ENCODE measurements around the gene B3GALT6.

DNA sequence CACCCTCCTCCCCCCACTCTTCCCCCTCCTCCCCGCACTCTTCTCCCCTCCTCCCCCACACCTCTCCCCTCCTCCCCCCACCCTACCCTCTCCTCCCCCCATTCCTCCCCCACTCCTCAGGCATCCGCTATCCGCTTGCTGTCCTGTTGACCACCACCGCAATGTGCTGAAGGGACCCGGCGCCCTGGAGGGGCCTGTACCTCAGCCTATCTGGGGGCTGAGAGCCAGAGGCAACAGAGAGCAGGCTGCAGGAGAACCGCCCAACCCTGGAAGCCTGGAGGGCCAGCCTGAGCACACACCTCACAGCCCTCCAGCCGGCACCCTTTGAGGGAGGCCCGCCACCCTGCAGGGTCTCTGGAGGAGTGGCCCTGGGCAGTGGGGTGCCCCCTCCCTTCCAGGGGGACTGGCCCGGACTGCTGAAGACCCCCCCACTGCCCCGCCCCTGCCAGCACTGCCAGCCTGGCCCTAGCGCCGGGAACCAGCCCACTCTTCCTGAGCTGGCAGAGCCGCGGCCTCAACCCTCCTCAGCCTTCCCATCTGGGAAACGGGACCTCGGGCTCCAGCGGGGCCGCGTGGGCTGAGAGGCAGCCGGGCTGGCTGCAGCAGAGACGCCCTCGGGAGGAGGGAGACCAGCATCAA, 13.3 kb downstream of the B3GALT6 start:
- TF ChIP-seq USF2 (CRISPR knock-in tag; IDR thresholded peaks at IDR 0.05) (no peak), USF1 (CRISPR knock-in tag; IDR thresholded peaks at IDR 0.05) (no peak), CTCF (IDR thresholded peaks at IDR 0.05) (no peak), CDX4 (CRISPR knock-in tag; IDR thresholded peaks at IDR 0.05; ENCODE audit: borderline replicate concordance) (no peak), ZNF416 (CRISPR knock-in tag; IDR thresholded peaks at IDR 0.05) (no peak), MAX (CRISPR knock-in tag; IDR thresholded peaks at IDR 0.05) (no peak), JUN (CRISPR knock-in tag; IDR thresholded peaks at IDR 0.05) (no peak), E2F1 (CRISPR knock-in tag; IDR thresholded peaks at IDR 0.05) (no peak), ATF3 (CRISPR knock-in tag; conservative IDR thresholded peaks at IDR 0.05) (no peak), SP1 (CRISPR knock-in tag; conservative IDR thresholded peaks at IDR 0.05) (no peak), RELA (CRISPR knock-in tag; IDR thresholded peaks at IDR 0.05; ENCODE audit: borderline replicate concordance) (no peak)
- TF ChIP-seq, protein P1, sequence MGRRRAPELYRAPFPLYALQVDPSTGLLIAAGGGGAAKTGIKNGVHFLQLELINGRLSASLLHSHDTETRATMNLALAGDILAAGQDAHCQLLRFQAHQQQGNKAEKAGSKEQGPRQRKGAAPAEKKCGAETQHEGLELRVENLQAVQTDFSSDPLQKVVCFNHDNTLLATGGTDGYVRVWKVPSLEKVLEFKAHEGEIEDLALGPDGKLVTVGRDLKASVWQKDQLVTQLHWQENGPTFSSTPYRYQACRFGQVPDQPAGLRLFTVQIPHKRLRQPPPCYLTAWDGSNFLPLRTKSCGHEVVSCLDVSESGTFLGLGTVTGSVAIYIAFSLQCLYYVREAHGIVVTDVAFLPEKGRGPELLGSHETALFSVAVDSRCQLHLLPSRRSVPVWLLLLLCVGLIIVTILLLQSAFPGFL (CRISPR knock-in tag; IDR thresholded peaks at IDR 0.05; ENCODE audit: borderline replicate concordance) = no peak
- TF ChIP-seq, protein P2, sequence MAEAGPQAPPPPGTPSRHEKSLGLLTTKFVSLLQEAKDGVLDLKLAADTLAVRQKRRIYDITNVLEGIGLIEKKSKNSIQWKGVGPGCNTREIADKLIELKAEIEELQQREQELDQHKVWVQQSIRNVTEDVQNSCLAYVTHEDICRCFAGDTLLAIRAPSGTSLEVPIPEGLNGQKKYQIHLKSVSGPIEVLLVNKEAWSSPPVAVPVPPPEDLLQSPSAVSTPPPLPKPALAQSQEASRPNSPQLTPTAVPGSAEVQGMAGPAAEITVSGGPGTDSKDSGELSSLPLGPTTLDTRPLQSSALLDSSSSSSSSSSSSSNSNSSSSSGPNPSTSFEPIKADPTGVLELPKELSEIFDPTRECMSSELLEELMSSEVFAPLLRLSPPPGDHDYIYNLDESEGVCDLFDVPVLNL (CRISPR knock-in tag; IDR thresholded peaks at IDR 0.05; ENCODE audit: borderline replicate concordance, low read depth) = no peak

All from WTC11 (cell line).